Aorta (tissue), 5 donors: ENCODE results near the gene KIF26A. TPM values are rescaled to one million over a fixed set of nuclear protein-coding genes. Genes with fewer than 3 reads are reported as not detected.

Source experiments
- ATAC-seq: fragments of 200-7000 bp; cut with Tn5 transposase; one replicate; pipeline ENCODE4 v1.9.1; 2022; ENCODE audit warnings: moderate library complexity; ENCODE audit not compliant: low FRiP score
- DNase-seq, 2 donors: peaks; one replicate each; pipeline ENCODE4 v3.0.0-alpha.2; 2020
- H3K27ac ChIP-seq, 2 donors: one replicate each; pipeline ENCODE4 v1.5.1; 2013; ENCODE audit warnings: low read length in 2 of 2, mild to moderate bottlenecking in 2 of 2, moderate library complexity in 2 of 2, control low read depth in 1 of 2, inconsistent platforms in 1 of 2, low read depth in 1 of 2
- H3K27me3 ChIP-seq, 2 donors: one replicate each; pipeline ENCODE4 v1.6.1; 2013; ENCODE audit warnings: control low read depth in 1 of 2, low read length in 1 of 2, mild to moderate bottlenecking in 1 of 2, moderate library complexity in 1 of 2; ENCODE audit not compliant: insufficient read depth in 2 of 2, control insufficient read depth in 1 of 2
- H3K36me3 ChIP-seq, 2 donors: one replicate each; pipeline ENCODE4 v1.6.1; 2013; ENCODE audit warnings: control low read depth in 1 of 2, low read length in 1 of 2, mild to moderate bottlenecking in 1 of 2; ENCODE audit not compliant: insufficient read depth in 2 of 2, control insufficient read depth in 1 of 2
- H3K4me1 ChIP-seq, 2 donors: one replicate each; pipeline ENCODE4 v1.6.1; 2013; ENCODE audit warnings: low read length in 2 of 2, control low read depth in 1 of 2, mild to moderate bottlenecking in 1 of 2, moderate library complexity in 1 of 2; ENCODE audit not compliant: insufficient read depth in 2 of 2, control insufficient read depth in 1 of 2
- H3K4me3 ChIP-seq, 2 donors: one replicate each; pipeline ENCODE4 v1.5.1; 2013; ENCODE audit warnings: low read length in 2 of 2, control low read depth in 1 of 2, mild to moderate bottlenecking in 1 of 2
- H3K9me3 ChIP-seq: one replicate; pipeline ENCODE4 v1.6.1; 2013; ENCODE audit warnings: mild to moderate bottlenecking, low read length; ENCODE audit not compliant: control insufficient read depth
- WGBS, 2 donors: extraction: QIAGEN DNeasy Blood & Tissue Kit; methylation state at CpG; one replicate each; pipeline ENCODE4 v1.1.7; 2013; 5-methylcytosine and 5-hydroxymethylcytosine counted together
- intact Hi-C, 2 donors: fragments of 100-400 bp; cut with DNase I; formaldehyde crosslinking; loops; one replicate each; pipeline versions ENCODE4 v1.14.2 to v1.15.0; 2022
- polyA plus RNA-seq, 2 donors: library from polyadenylated mRNA; stranded (reverse); fragments of 200-250 nt; gene quantifications; one replicate each; pipeline ENCODE4 v1.2.3, GENCODE V29; 2013
- total RNA-seq, 2 donors: library from RNA; stranded (reverse); fragmentation: NEBNext Ultra II Directional; extraction: Animal tissue kit (Norgen Biotek cat#: 25700); gene quantifications; one replicate each; pipeline ENCODE4 v1.2.1, GENCODE V29; 2021
- donor health status: healthy with polysubstance abuse.
- donor health status: Bipolar disorder and iron deficiency.
- donor health status: DM: no; HTN: no; CAD: no.
- donor health status: DM: no; HTN: no; CAD: no.
- donor health status: DM: yes; HTN: yes; CAD: no.

KIF26A gene
- total and polyA plus RNA-seq, 4 donors, result 0.13 to 8.3 (median 3.2) TPM

GRCh38 chr14:104100171-104101085 lies 38.0 kb upstream of the KIF26A start:
- Histone ChIP-seq H3K27me3 (no peaks in the 10 kb centered on the region), H3K27ac (no peak overlapping the region), H3K4me1 (no peaks in the 10 kb centered on the region), H3K4me3 (no peak overlapping the region), H3K9me3 (no peaks in the 10 kb centered on the region), H3K36me3 (no peaks in the 10 kb centered on the region)
- intact Hi-C loops, result no loop called here
- WGBS, 2 donors, result 81 to 83% methylated on average over 22 to 23 of the region's 23 CpGs
- DNase-seq (peak in 1 of 2 donors; percentile 72), ATAC-seq (no peak)

GRCh38 chr14:104101086-104101621 lies 37.2 kb upstream of the KIF26A start:
- Histone ChIP-seq H3K27ac (no peak overlapping the region), H3K36me3 (no peaks in the 10 kb centered on the region), H3K9me3 (no peaks in the 10 kb centered on the region), H3K27me3 (no peaks in the 10 kb centered on the region), H3K4me3 (no peak overlapping the region), H3K4me1 (no peaks in the 10 kb centered on the region)
- 61% methylated on average over 14 to 16 of the region's 16 CpGs for WGBS, 2 donors
- peak; percentile 39 to 73 for DNase-seq
- intact Hi-C loops, result no loop called here
- no peak for ATAC-seq

DNA sequence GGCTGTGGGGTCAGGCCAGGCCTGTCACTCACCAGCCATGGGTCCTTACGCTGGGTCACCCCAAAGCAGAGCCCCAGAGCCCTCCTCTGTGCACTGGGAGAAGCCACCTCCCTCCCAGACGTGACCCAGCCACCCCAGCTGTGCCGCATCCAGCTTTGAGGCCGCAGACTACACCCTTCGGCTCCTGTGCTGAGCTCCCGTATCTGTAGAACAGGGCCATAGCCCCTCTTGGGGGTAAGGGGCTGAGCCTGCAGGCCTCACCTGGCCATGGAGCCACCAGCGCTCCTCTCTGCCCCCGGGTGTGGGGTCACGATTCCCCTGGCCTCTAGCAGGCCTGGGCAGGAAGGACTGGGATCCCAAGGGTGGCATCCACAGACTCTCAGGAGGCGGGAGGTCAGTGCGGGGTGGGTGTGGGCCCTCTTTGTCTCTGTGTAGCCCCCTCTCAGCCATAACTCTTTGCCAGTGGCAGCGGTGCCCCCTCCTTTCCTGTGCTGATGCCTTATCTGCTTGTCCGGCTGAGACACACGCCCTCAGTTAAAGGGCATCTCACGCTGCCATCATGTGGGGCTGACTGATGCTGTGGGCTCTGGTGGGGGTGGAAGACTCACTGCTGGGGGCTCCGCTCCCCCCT lies 36.6 kb upstream of the KIF26A start:
- no peak for ATAC-seq
- no peaks in the 10 kb centered on the region for H3K4me1 ChIP-seq
- WGBS, 2 donors, result 90 to 91% methylated on average over 16 of the region's 16 CpGs
- H3K36me3 ChIP-seq, result no peaks in the 10 kb centered on the region
- H3K9me3 ChIP-seq, result no peaks in the 10 kb centered on the region
- intact Hi-C loops, result no loop called here
- H3K27ac ChIP-seq, result no peak overlapping the region
- H3K27me3 ChIP-seq, result no peaks in the 10 kb centered on the region
- peak; percentile 40 to 68 for DNase-seq
- no peak overlapping the region for H3K4me3 ChIP-seq

- ATAC-seq (no peak), DNase-seq (peak in 1 of 2 donors; percentile 44)
- Histone ChIP-seq H3K27me3 (no peaks in the 10 kb centered on the region), H3K9me3 (no peaks in the 10 kb centered on the region), H3K36me3 (no peaks in the 10 kb centered on the region), H3K4me3 (no peak overlapping the region), H3K4me1 (no peaks in the 10 kb centered on the region), H3K27ac (no peak overlapping the region)
- WGBS, 2 donors, result 88 to 89% methylated on average over 16 of the region's 16 CpGs
- intact Hi-C loops, result no loop called here
These were observed 36.0 kb upstream of the KIF26A start for GRCh38 chr14:104102282-104102914.

DNA sequence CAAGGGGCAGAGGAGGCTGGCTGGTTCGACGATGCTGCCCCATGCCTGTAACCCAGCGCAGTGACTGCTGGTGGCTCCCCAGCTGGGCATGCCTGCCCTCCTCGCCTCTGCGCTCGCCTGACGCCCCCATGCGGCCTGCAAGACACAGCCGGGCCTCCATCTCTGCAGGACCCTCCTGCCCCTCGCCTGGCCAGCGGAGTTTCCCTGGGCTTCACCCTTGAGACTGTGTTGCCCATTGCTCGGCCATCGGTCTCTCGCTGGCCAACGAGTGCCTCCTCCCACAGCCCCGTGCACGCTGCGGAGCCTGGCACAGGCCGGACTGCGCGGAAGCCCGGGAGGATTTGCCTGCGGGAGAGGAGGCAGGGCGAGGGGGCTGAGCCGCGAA lies 35.3 kb upstream of the KIF26A start:
- no peaks in the 10 kb centered on the region for H3K36me3 ChIP-seq

DNA sequence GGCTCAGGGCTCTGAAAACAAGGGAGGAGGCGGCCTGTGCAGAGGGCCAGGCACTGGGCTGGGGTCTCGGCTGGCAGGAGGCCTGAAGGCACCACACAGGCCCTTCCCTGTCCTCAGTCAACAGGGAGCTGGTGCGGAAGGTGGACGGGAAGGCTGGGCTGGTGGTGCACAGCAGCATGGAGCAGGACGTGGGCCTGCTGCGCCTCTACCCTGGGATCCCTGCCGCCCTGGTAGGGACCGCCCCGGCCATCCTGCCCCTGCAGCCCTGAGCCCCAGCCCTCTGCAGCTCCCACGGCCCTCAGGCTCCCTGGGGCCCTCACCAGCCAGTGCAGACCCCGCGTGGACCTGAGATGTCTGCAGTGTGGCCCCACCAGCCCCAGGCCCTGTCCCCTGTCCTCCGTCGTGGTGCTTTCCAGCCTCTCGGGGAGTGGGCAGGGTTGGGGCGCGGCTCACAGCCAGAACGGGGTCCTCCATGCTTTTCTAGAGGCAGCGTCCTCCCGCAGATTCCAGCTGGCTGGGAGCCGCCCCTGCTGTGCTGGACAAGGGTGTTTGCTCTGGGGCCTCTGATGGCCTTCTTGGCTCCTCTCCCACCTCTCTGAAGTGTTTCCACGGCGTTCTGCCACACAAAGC lies 34.8 kb upstream of the KIF26A start:
- DNase-seq (peak; percentile 39 to 72), ATAC-seq (no peak)
- H3K27ac ChIP-seq, result no peak overlapping the region
- H3K4me1 ChIP-seq, result no peaks in the 10 kb centered on the region
- no peaks in the 10 kb centered on the region for H3K36me3 ChIP-seq
- H3K27me3 ChIP-seq, result no peaks in the 10 kb centered on the region
- intact Hi-C loops, result no loop called here
- H3K4me3 ChIP-seq, result no peak overlapping the region
- WGBS, 2 donors, result 61 to 63% methylated on average over 23 of the region's 23 CpGs
- no peaks in the 10 kb centered on the region for H3K9me3 ChIP-seq

More for the DNA sequence above, 35.3 kb upstream of the KIF26A start:
- H3K9me3 ChIP-seq, result no peaks in the 10 kb centered on the region
- 88 to 92% methylated on average over 26 of the region's 26 CpGs for WGBS, 2 donors
- no peaks in the 10 kb centered on the region for H3K4me1 ChIP-seq
- peak in 1 of 2 donors; percentile 72 for DNase-seq
- no peak for ATAC-seq
- H3K27ac ChIP-seq, result no peak overlapping the region
- intact Hi-C loops, result no loop called here
- H3K27me3 ChIP-seq, result no peaks in the 10 kb centered on the region
- H3K4me3 ChIP-seq, result no peak overlapping the region

- H3K9me3 ChIP-seq, result no peaks in the 10 kb centered on the region
- intact Hi-C loops, result no loop called here
- peak; percentile 34 to 73 for DNase-seq
- no peak for ATAC-seq
- 84 to 86% methylated on average over 30 to 35 of the region's 35 CpGs for WGBS, 2 donors
- H3K4me3 ChIP-seq, result no peak overlapping the region
- no peak overlapping the region for H3K27ac ChIP-seq
- no peaks in the 10 kb centered on the region for H3K4me1 ChIP-seq
- no peaks in the 10 kb centered on the region for H3K27me3 ChIP-seq
- H3K36me3 ChIP-seq, result no peaks in the 10 kb centered on the region
These were observed 34.1 kb upstream of the KIF26A start for GRCh38 chr14:104104076-104104901.
